ENCODE results near the gene NUDT7. TPM values are rescaled to one million over a fixed set of nuclear protein-coding genes. Genes with fewer than 3 reads are reported as not detected.

NUDT7 gene
- total RNA-seq, 4 donors from 2014 or later: 10.3 to 16.0 (median 12.0) TPM

- no peak overlapping the region for H3K4me3 ChIP-seq (ENCODE audit: low read depth, poor library complexity, severe bottlenecking)
- intact Hi-C loops (cut with DNase I; ENCODE audit: low total_unique reads): no loop called here
Observed at GRCh38 chr16:77781091-77781490, 58.8 kb downstream of the NUDT7 start.

GRCh38 chr16:77782694-77783093 is 60.4 kb downstream of the NUDT7 start:
- intact Hi-C loops (cut with DNase I; ENCODE audit: low total_unique reads): no loop called here
- TF ChIP-seq POLR2A (IDR thresholded peaks at IDR 0.05) (no peak), CTCF (IDR thresholded peaks at IDR 0.05) (no peak)
- WGBS, 2 donors: 31 to 38% methylated on average over 2 of the region's 2 CpGs
- H3K4me3 ChIP-seq (ENCODE audit: low read depth, poor library complexity, severe bottlenecking): no peak overlapping the region
- no peak for DNase-seq (ENCODE audit: low spot score in 2 of 2)

More at GRCh38 chr16:77781091-77781490, 58.8 kb downstream of the NUDT7 start:
- no peak for DNase-seq (ENCODE audit: low spot score in 2 of 2)
- TF ChIP-seq POLR2A (IDR thresholded peaks at IDR 0.05) (no peak), CTCF (IDR thresholded peaks at IDR 0.05) (no peak)

- no peak overlapping the region for H3K4me3 ChIP-seq (ENCODE audit: low read depth, poor library complexity, severe bottlenecking)
- intact Hi-C loops (cut with DNase I; ENCODE audit: low total_unique reads): no loop called here
- WGBS, 2 donors: 85 to 86% methylated on average over 22 to 34 of the region's 38 CpGs
- no peak for DNase-seq (ENCODE audit: low spot score in 2 of 2)
- TF ChIP-seq CTCF (IDR thresholded peaks at IDR 0.05) (no peak), POLR2A (IDR thresholded peaks at IDR 0.05) (no peak)
Observed at GRCh38 chr16:77784441-77785372, 62.4 kb downstream of the NUDT7 start.

GRCh38 chr16:77785373-77785764 is 63.1 kb downstream of the NUDT7 start:
- DNase-seq (ENCODE audit: low spot score in 2 of 2): no peak
- TF ChIP-seq POLR2A (IDR thresholded peaks at IDR 0.05) (no peak), CTCF (IDR thresholded peaks at IDR 0.05) (no peak)
- H3K4me3 ChIP-seq (ENCODE audit: low read depth, poor library complexity, severe bottlenecking): no peak overlapping the region
- 57 to 68% methylated on average over 2 of the region's 2 CpGs for WGBS, 2 donors
- intact Hi-C loops (cut with DNase I; ENCODE audit: low total_unique reads): no loop called here

- no peak overlapping the region for H3K4me3 ChIP-seq (ENCODE audit: low read depth, poor library complexity, severe bottlenecking)
- no peak for DNase-seq (ENCODE audit: low spot score in 2 of 2)
- 51 to 54% methylated on average over 5 of the region's 5 CpGs for WGBS, 2 donors
- intact Hi-C loops (cut with DNase I; ENCODE audit: low total_unique reads): no loop called here
- no peak for TF ChIP-seq CTCF (IDR thresholded peaks at IDR 0.05)
- no peak for TF ChIP-seq POLR2A (IDR thresholded peaks at IDR 0.05)
Observed at GRCh38 chr16:77786186-77786847, 64.0 kb downstream of the NUDT7 start.

All from lower leg skin (tissue), 4 donors.